ENCODE measurements around the gene RNF123. TPM values are rescaled to one million over a fixed set of nuclear protein-coding genes. Genes with fewer than 3 reads are reported as not detected.

RNF123 gene
- total and polyA plus RNA-seq, 2 donors (not counting 1 experiment from before 2014, with no cell fraction given): 51.8 to 69.0 TPM

DNA sequence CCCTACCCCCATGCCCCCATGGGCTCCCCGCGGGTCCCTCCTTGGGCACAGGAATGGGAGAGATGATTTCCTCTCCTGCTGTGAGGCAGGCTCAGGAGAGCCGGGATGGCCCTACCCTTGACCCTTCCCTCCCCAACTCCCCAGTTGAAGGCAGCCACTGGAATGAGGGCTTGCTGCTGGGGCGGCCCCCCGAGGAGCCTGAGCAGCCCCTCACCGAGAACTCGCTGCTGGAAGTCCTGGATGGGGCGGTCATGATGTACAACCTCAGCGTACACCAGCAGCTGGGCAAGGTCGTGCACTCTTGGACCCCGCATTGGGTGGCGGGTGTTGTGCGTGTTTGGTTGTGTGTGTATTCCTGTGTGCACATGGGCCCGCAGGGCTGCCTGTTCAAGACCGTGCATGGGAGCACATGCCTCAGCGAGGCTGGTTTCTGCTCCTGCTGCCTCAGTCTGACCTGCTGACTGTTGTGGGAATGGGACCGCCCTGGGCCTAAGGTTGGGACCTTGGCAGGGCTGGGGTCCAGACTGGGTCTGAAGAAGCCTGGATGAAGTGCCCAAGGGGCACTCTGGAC is 16.1 kb downstream of the RNF123 start:
- POLR2A ChIA-PET: no interaction called here

DNA sequence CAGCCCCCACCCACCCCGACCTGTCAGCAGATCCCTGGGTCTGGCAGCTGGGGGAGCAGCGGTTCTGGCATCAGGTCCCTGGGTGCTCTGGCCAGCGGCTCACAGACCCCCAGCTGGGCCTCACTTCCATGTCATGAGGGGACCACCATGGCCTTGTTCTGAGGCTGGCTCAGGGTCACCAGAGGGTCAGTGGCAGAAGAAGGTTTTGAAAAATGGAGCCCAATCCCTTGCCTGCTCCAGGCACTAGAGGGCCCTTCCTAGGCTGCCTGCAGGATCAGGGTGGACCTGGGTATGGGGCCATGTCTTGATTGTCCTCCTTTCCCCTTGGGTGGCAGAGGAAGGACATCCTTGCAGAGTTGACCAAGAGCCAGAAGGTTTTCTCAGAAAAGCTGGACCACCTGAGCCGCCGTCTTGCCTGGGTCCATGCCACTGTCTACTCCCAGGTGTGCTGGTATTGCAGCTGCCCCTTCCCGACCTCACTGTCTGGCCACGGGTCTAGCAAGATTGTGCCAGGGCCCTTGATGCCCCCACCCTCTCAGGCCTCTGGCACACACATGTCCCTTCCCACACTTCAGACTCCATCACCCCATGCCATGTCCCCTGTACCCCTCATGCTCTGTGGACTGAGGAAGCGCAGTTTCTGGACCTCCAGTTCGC is 17.2 kb downstream of the RNF123 start:
- no peak overlapping the region for H3K4me2 ChIP-seq (replicated peaks; ENCODE audit: low read depth, low read length, poor library complexity, severe bottlenecking)
- H4K20me1 ChIP-seq (ENCODE audit: control insufficient read depth, insufficient read depth, low read length, poor library complexity, severe bottlenecking): no peaks in the 10 kb centered on the region
- DNase-seq (no peak), ATAC-seq (ENCODE audit: low read depth) (no peak)
- no peaks in the 10 kb centered on the region for H3K27me3 ChIP-seq (replicated peaks in 1 of 4; ENCODE audit: control extremely low read depth in 1 of 4, control insufficient read depth in 3 of 4, insufficient read depth in 4 of 4, low read length in 3 of 4)
- Mint-ChIP-seq H3K9me3 (ENCODE audit: insufficient read depth) (no peaks in the 10 kb centered on the region), H3K4me3 (no peak overlapping the region), H3K4me1 (peaks cover 6% of the 10 kb centered on the region), H3K27me3 (no peaks in the 10 kb centered on the region), H3K27ac (no peak overlapping the region)
- H3K9me3 ChIP-seq (ENCODE audit: control extremely low read depth in 1 of 3, control insufficient read depth in 2 of 3, insufficient read depth in 1 of 3, low read length in 2 of 3): peaks cover 0 to 3% (median 0%) of the 10 kb centered on the region in 3 donors
- no peak overlapping the region for H3K27ac ChIP-seq (ENCODE audit: low read length in 2 of 2)
- H3K9ac ChIP-seq (ENCODE audit: low read length): no peak overlapping the region
- ChIA-PET CTCF (interaction anchor here (1.0 to 1.4 kb wide), 2 partner anchors 132 to 167 kb away, joined by 3 read pairs; no protein-coding TSS in a partner anchor), POLR2A (no interaction called here)
- H2AFZ ChIP-seq (ENCODE audit: insufficient read depth, low read depth, low read length, poor library complexity, severe bottlenecking): no peak overlapping the region
- TF ChIP-seq, protein P1, sequence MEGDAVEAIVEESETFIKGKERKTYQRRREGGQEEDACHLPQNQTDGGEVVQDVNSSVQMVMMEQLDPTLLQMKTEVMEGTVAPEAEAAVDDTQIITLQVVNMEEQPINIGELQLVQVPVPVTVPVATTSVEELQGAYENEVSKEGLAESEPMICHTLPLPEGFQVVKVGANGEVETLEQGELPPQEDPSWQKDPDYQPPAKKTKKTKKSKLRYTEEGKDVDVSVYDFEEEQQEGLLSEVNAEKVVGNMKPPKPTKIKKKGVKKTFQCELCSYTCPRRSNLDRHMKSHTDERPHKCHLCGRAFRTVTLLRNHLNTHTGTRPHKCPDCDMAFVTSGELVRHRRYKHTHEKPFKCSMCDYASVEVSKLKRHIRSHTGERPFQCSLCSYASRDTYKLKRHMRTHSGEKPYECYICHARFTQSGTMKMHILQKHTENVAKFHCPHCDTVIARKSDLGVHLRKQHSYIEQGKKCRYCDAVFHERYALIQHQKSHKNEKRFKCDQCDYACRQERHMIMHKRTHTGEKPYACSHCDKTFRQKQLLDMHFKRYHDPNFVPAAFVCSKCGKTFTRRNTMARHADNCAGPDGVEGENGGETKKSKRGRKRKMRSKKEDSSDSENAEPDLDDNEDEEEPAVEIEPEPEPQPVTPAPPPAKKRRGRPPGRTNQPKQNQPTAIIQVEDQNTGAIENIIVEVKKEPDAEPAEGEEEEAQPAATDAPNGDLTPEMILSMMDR (IDR thresholded peaks at IDR 0.05): no peak
- TF ChIP-seq EZH2 (IDR thresholded peaks at IDR 0.05; ENCODE audit: borderline replicate concordance, insufficient read depth, low read depth, low read length, poor library complexity, severe bottlenecking): no peak
- 97% methylated on average over 9 of the region's 9 CpGs for WGBS (ENCODE audit: insufficient coverage)
- H3K79me2 ChIP-seq (ENCODE audit: control insufficient read depth, insufficient read depth, low read length): no peaks in the 10 kb centered on the region
- no peak overlapping the region for H3K4me3 ChIP-seq (ENCODE audit: control extremely low read depth in 1 of 5, extremely low read depth in 1 of 5, insufficient read depth in 1 of 5, low read depth in 2 of 5, low read length in 4 of 5)
- H3K4me1 ChIP-seq (ENCODE audit: control insufficient read depth in 2 of 2, insufficient read depth in 2 of 2, low read length in 2 of 2): no peaks in the 10 kb centered on the region
- intact Hi-C loops (cut with micrococcal nuclease): no loop called here
- H3K36me3 ChIP-seq (replicated peaks in 1 of 2; ENCODE audit: control extremely low read depth in 1 of 2, control insufficient read depth in 1 of 2, extremely low read depth in 1 of 2, insufficient read depth in 2 of 2, low read length in 1 of 2): peaks cover 0 to 30% of the 10 kb centered on the region in 2 experiments

More for the DNA sequence above, 16.1 kb downstream of the RNF123 start:
- Histone ChIP-seq H2AFZ (ENCODE audit: insufficient read depth, low read depth, low read length, poor library complexity, severe bottlenecking) (no peak overlapping the region), H3K27me3 (replicated peaks in 1 of 4; ENCODE audit: control extremely low read depth in 1 of 4, control insufficient read depth in 3 of 4, insufficient read depth in 4 of 4, low read length in 3 of 4) (no peaks in the 10 kb centered on the region), H3K9me3 (ENCODE audit: control extremely low read depth in 1 of 3, control insufficient read depth in 2 of 3, insufficient read depth in 1 of 3, low read length in 2 of 3) (peaks cover 0 to 3% (median 0%) of the 10 kb centered on the region in 3 donors), H3K27ac (ENCODE audit: low read length in 2 of 2) (no peak overlapping the region), H3K79me2 (ENCODE audit: control insufficient read depth, insufficient read depth, low read length) (no peaks in the 10 kb centered on the region), H3K4me2 (replicated peaks; ENCODE audit: low read depth, low read length, poor library complexity, severe bottlenecking) (no peak overlapping the region), H4K20me1 (ENCODE audit: control insufficient read depth, insufficient read depth, low read length, poor library complexity, severe bottlenecking) (no peaks in the 10 kb centered on the region), H3K4me3 (ENCODE audit: control extremely low read depth in 1 of 5, extremely low read depth in 1 of 5, insufficient read depth in 1 of 5, low read depth in 2 of 5, low read length in 4 of 5) (no peak overlapping the region), H3K9ac (ENCODE audit: low read length) (no peak overlapping the region), H3K4me1 (ENCODE audit: control insufficient read depth in 2 of 2, insufficient read depth in 2 of 2, low read length in 2 of 2) (no peaks in the 10 kb centered on the region), H3K36me3 (replicated peaks in 1 of 2; ENCODE audit: control extremely low read depth in 1 of 2, control insufficient read depth in 1 of 2, extremely low read depth in 1 of 2, insufficient read depth in 2 of 2, low read length in 1 of 2) (peaks cover 0 to 33% of the 10 kb centered on the region in 2 experiments)
- peaks cover 6% of the 10 kb centered on the region for H3K4me1 Mint-ChIP-seq
- WGBS (ENCODE audit: insufficient coverage): over 99% methylated on average over 15 of the region's 17 CpGs
- TF ChIP-seq, protein P1 (IDR thresholded peaks at IDR 0.05): no peak
- TF ChIP-seq EZH2 (IDR thresholded peaks at IDR 0.05; ENCODE audit: borderline replicate concordance, insufficient read depth, low read depth, low read length, poor library complexity, severe bottlenecking): no peak
- H3K27me3 Mint-ChIP-seq: no peaks in the 10 kb centered on the region
- no peak overlapping the region for H3K27ac Mint-ChIP-seq
- CTCF ChIA-PET: no interaction called here
- intact Hi-C loops (cut with micrococcal nuclease): no loop called here
- ATAC-seq (ENCODE audit: low read depth) (no peak), DNase-seq (no peak)
- no peak overlapping the region for H3K4me3 Mint-ChIP-seq
- no peaks in the 10 kb centered on the region for H3K9me3 Mint-ChIP-seq (ENCODE audit: insufficient read depth)
